Urinary bladder (tissue), 2 donors: ENCODE measurements around the gene ALDH1A2. TPM values are rescaled to one million over a fixed set of nuclear protein-coding genes. Genes with fewer than 3 reads are reported as not detected.

Source experiments
- polyA plus RNA-seq: library from polyadenylated mRNA; stranded (reverse); fragments of 200-250 nt; gene quantifications from one replicate; pipeline ENCODE4 v1.2.3, GENCODE V29; 2013
- total RNA-seq: library from RNA; depleted of rRNA; stranded (reverse); fragments of >200 nt; gene quantifications from one replicate; pipeline ENCODE4 v1.2.3, GENCODE V29; 2014
- donor health status: healthy.

The ALDH1A2 gene
- total and polyA plus RNA-seq, 2 donors, result 3.6 to 36.0 TPM

Other genes with a start within 250 kb of the ALDH1A2 start
- gene AQP9, start 72.7 kb upstream of the ALDH1A2 start, total RNA-seq, result 0.85 TPM
- 1.1 TPM for gene AQP9, start 72.7 kb upstream of the ALDH1A2 start, polyA plus RNA-seq